ENCODE results near the gene SYCP3.

Gene SYCP3

DNA sequence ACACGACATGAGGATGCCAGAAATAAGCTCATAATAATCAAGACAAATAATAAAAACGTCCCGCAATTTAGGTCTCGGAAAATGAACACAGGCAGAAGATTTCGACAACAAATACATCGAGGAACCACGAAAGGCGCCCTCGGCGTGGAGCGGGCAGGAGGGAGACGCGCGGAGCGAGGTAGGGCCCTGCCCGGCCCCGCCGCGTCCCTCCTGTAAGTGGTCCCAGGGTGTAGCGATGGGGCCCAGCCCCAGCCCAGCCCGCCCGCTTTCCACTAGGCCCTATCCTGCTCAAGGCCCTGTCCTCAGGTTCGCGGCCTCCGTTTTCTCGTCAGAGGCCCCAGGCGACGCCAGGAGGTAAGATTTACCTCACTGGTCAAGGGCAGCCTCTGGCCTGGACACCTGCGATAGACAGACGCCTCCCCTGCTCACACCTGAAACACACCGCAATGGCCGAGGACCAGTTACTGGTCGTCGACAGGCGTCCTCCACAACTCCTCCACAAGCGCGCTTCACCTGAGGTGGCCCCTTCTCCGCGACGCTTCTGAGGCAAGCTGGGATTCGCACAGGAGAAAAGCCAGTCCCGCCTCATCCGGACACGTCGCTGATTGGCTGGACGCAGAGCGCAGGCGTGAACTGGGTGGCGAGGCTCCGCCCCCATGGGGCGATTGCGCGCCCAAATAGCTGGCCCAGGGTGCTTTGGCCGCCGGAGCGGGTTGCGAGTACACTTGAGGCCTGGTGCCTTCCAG is at the start of gene SYCP3:
Gene SYCP3, minus strand, starts transcription at position 543 of the 746 bp plus-strand sequence. CDS start 1,527 bp downstream, outside the sequence.
- Histone ChIP-seq H3K4me3 (ENCODE audit: low read depth, low read length) (no peak within 1 kb of the TSS), H3K4me1 (ENCODE audit: control insufficient read depth, insufficient read depth, low read length) (no peaks in the 10 kb centered on the region), H3K36me3 (ENCODE audit: control insufficient read depth, insufficient read depth, low read length) (peaks cover 7% of the 10 kb centered on the region), H3K9ac (ENCODE audit: low read length) (no peak within 1 kb of the TSS), H3K9me3 (ENCODE audit: control insufficient read depth, insufficient read depth, low read depth, low read length) (no peaks in the 10 kb centered on the region), H3K27ac (ENCODE audit: low read depth, low read length) (no peak within 1 kb of the TSS), H3K27me3 (ENCODE audit: control insufficient read depth, insufficient read depth, low read length) (no peaks in the 10 kb centered on the region)

GRCh38 chr12:101785671-101786070 is 46.4 kb upstream of the SYCP3 start:
- Histone ChIP-seq H3K9ac (ENCODE audit: low read length) (no peak overlapping the region), H3K36me3 (ENCODE audit: control insufficient read depth, insufficient read depth, low read length) (peaks cover 39% of the 10 kb centered on the region), H3K27ac (ENCODE audit: low read depth, low read length) (no peak overlapping the region), H3K4me3 (ENCODE audit: low read depth, low read length) (no peak overlapping the region), H3K27me3 (ENCODE audit: control insufficient read depth, insufficient read depth, low read length) (no peaks in the 10 kb centered on the region), H3K9me3 (ENCODE audit: control insufficient read depth, insufficient read depth, low read depth, low read length) (no peaks in the 10 kb centered on the region), H3K4me1 (ENCODE audit: control insufficient read depth, insufficient read depth, low read length) (no peaks in the 10 kb centered on the region)

DNA sequence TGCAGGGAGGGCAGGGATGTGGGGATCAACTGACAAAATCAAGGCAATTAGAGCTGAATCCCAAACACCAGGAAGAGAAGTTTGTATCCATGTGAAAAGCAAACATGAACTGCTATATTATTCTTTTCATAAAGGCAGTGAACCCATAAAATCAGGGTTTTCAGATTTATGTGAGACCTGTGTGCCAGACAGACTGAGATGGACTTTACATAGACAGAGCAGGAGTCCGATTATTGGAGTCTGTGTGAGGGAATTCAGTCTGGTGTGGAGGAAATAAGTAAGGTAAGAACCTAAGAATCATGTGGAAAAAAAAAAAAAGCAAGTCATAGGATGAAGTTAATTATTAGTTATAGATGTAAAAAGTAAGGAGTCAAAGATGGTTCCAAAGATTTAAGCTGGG is 45.1 kb upstream of the SYCP3 start:
- Histone ChIP-seq H3K27me3 (ENCODE audit: control insufficient read depth, insufficient read depth, low read length) (no peaks in the 10 kb centered on the region), H3K9ac (ENCODE audit: low read length) (no peak overlapping the region), H3K4me3 (ENCODE audit: low read depth, low read length) (no peak overlapping the region), H3K4me1 (ENCODE audit: control insufficient read depth, insufficient read depth, low read length) (no peaks in the 10 kb centered on the region), H3K36me3 (ENCODE audit: control insufficient read depth, insufficient read depth, low read length) (peaks cover 40% of the 10 kb centered on the region), H3K27ac (ENCODE audit: low read depth, low read length) (no peak overlapping the region), H3K9me3 (ENCODE audit: control insufficient read depth, insufficient read depth, low read depth, low read length) (no peaks in the 10 kb centered on the region)

DNA sequence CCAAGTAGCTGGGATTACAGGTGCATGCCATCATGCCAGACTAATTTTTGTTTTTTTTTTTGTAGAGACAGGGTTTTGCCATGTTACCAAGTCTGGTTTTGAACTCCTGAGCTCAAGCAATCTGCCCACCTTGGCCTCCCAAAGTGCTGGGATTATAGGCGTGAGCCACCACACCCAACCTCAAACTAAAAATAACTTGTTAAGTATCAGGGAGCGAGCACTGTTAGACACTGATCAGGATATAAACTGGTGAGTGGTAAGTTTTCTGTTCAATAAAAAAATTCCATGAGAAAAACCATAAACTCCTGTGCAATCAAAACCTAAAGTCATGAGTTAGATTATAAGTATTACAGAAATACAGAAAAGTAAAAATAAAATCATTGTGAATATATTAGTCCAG is 44.6 kb upstream of the SYCP3 start:
- Histone ChIP-seq H3K36me3 (ENCODE audit: control insufficient read depth, insufficient read depth, low read length) (peaks cover 40% of the 10 kb centered on the region; the same call in 1 of the 2 replicates), H3K9me3 (ENCODE audit: control insufficient read depth, insufficient read depth, low read depth, low read length) (no peaks in the 10 kb centered on the region), H3K9ac (ENCODE audit: low read length) (no peak overlapping the region), H3K27me3 (ENCODE audit: control insufficient read depth, insufficient read depth, low read length) (no peaks in the 10 kb centered on the region), H3K4me3 (ENCODE audit: low read depth, low read length) (no peak overlapping the region), H3K27ac (ENCODE audit: low read depth, low read length) (no peak overlapping the region), H3K4me1 (ENCODE audit: control insufficient read depth, insufficient read depth, low read length) (no peaks in the 10 kb centered on the region)

DNA sequence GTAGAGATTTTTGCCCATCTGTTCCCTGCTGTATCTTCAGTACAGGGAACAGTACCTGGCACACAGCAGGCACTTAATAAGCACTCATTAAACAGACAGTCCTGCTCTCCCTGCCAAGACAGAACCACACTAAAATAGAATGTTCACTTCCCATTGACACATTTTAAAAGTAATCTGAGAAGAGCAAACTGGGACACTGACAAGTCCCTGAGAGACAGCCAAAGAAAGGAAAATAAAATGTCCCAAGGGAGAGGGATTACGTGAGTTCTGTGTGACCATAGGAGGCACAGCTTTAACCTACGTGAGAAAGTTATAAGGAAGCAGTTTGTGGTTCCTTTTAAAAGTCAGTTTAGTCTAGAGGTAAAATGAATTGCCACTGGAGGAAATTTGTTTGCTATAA is 43.9 kb upstream of the SYCP3 start:
- Histone ChIP-seq H3K9ac (ENCODE audit: low read length) (no peak overlapping the region), H3K36me3 (ENCODE audit: control insufficient read depth, insufficient read depth, low read length) (peaks cover 34% of the 10 kb centered on the region; the same call in 1 of the 2 replicates), H3K4me3 (ENCODE audit: low read depth, low read length) (no peak overlapping the region), H3K27ac (ENCODE audit: low read depth, low read length) (no peak overlapping the region), H3K9me3 (ENCODE audit: control insufficient read depth, insufficient read depth, low read depth, low read length) (no peaks in the 10 kb centered on the region), H3K4me1 (ENCODE audit: control insufficient read depth, insufficient read depth, low read length) (no peaks in the 10 kb centered on the region), H3K27me3 (ENCODE audit: control insufficient read depth, insufficient read depth, low read length) (no peaks in the 10 kb centered on the region)

DNA sequence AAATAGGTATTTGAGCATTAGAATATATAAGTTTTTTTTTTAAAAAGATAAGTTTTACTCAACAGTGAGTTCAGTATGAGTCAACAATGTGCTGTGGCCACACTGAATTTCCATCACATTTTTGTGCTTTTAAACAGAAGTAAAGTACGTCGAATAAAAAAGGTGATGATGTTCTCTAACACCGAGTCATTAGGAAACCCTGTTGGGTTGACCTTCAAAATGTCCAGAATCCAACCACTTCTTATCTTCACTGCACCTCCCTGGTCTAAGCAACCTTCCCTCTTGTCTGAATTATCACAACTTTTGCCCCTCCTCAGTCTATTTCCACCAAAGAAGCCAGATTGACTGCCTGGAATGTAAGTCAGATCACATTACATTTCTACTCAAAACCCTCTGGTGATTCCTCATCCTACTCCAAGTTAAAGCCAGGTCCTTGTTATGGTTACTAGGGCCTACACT is 43.0 kb upstream of the SYCP3 start:
- peaks cover 39% of the 10 kb centered on the region; the same call in 1 of the 2 replicates for H3K36me3 ChIP-seq (ENCODE audit: control insufficient read depth, insufficient read depth, low read length)
- H3K9me3 ChIP-seq (ENCODE audit: control insufficient read depth, insufficient read depth, low read depth, low read length), result no peaks in the 10 kb centered on the region
- H3K27me3 ChIP-seq (ENCODE audit: control insufficient read depth, insufficient read depth, low read length), result no peaks in the 10 kb centered on the region
- H3K27ac ChIP-seq (ENCODE audit: low read depth, low read length), result no peak overlapping the region
- H3K9ac ChIP-seq (ENCODE audit: low read length), result no peak overlapping the region
- no peaks in the 10 kb centered on the region for H3K4me1 ChIP-seq (ENCODE audit: control insufficient read depth, insufficient read depth, low read length)
- no peak overlapping the region for H3K4me3 ChIP-seq (ENCODE audit: low read depth, low read length)

GRCh38 chr12:101781834-101782233 is 42.6 kb upstream of the SYCP3 start:
- no peak overlapping the region for H3K27ac ChIP-seq (ENCODE audit: low read depth, low read length)
- no peaks in the 10 kb centered on the region for H3K9me3 ChIP-seq (ENCODE audit: control insufficient read depth, insufficient read depth, low read depth, low read length)
- peaks cover 43% of the 10 kb centered on the region; the same call in 1 of the 2 replicates for H3K36me3 ChIP-seq (ENCODE audit: control insufficient read depth, insufficient read depth, low read length)
- H3K9ac ChIP-seq (ENCODE audit: low read length), result no peak overlapping the region
- H3K4me3 ChIP-seq (ENCODE audit: low read depth, low read length), result no peak overlapping the region
- no peaks in the 10 kb centered on the region for H3K4me1 ChIP-seq (ENCODE audit: control insufficient read depth, insufficient read depth, low read length)
- H3K27me3 ChIP-seq (ENCODE audit: control insufficient read depth, insufficient read depth, low read length), result no peaks in the 10 kb centered on the region

- H3K27me3 ChIP-seq (ENCODE audit: control insufficient read depth, insufficient read depth, low read length), result no peaks in the 10 kb centered on the region
- peaks cover 46% of the 10 kb centered on the region; the same call in 1 of the 2 replicates for H3K36me3 ChIP-seq (ENCODE audit: control insufficient read depth, insufficient read depth, low read length)
- H3K9me3 ChIP-seq (ENCODE audit: control insufficient read depth, insufficient read depth, low read depth, low read length), result no peaks in the 10 kb centered on the region
- no peak overlapping the region for H3K4me3 ChIP-seq (ENCODE audit: low read depth, low read length)
- H3K9ac ChIP-seq (ENCODE audit: low read length), result no peak overlapping the region
- H3K27ac ChIP-seq (ENCODE audit: low read depth, low read length), result no peak overlapping the region
- H3K4me1 ChIP-seq (ENCODE audit: control insufficient read depth, insufficient read depth, low read length), result no peaks in the 10 kb centered on the region
These were observed 41.3 kb upstream of the SYCP3 start for GRCh38 chr12:101780599-101780998.

- Histone ChIP-seq H3K27ac (ENCODE audit: low read depth, low read length) (no peak overlapping the region), H3K36me3 (ENCODE audit: control insufficient read depth, insufficient read depth, low read length) (peaks cover 40% of the 10 kb centered on the region; the same call in 1 of the 2 replicates), H3K9me3 (ENCODE audit: control insufficient read depth, insufficient read depth, low read depth, low read length) (no peaks in the 10 kb centered on the region), H3K4me3 (ENCODE audit: low read depth, low read length) (no peak overlapping the region), H3K27me3 (ENCODE audit: control insufficient read depth, insufficient read depth, low read length) (no peaks in the 10 kb centered on the region), H3K4me1 (ENCODE audit: control insufficient read depth, insufficient read depth, low read length) (no peaks in the 10 kb centered on the region), H3K9ac (ENCODE audit: low read length) (no peak overlapping the region)
These were observed 40.4 kb upstream of the SYCP3 start for GRCh38 chr12:101779626-101780025.

- Histone ChIP-seq H3K4me3 (ENCODE audit: low read depth, low read length) (no peak overlapping the region), H3K27me3 (ENCODE audit: control insufficient read depth, insufficient read depth, low read length) (no peaks in the 10 kb centered on the region), H3K27ac (ENCODE audit: low read depth, low read length) (no peak overlapping the region), H3K9ac (ENCODE audit: low read length) (no peak overlapping the region), H3K9me3 (ENCODE audit: control insufficient read depth, insufficient read depth, low read depth, low read length) (no peaks in the 10 kb centered on the region), H3K4me1 (ENCODE audit: control insufficient read depth, insufficient read depth, low read length) (no peaks in the 10 kb centered on the region), H3K36me3 (ENCODE audit: control insufficient read depth, insufficient read depth, low read length) (peaks cover 38% of the 10 kb centered on the region; the same call in 1 of the 2 replicates)
These were observed 39.9 kb upstream of the SYCP3 start for GRCh38 chr12:101779200-101779599.

DNA sequence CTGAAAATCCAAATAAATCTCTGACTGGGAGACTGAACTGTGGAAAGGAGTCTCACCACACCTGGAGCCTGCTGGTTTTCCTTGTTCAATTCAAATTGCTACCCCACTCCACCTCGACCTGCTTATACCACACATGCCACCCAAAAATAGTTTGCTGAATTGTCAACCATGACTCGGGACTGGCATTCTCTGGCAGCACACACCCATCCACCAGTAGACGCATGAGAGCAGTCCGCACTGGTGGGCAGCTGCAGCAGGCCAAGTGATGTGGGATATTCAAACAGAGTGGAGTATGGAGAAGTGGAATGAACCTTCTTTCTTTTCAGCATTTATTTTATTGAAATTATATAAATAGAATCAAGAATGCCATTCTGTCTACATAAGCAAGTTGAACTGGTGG is 38.7 kb upstream of the SYCP3 start:
- Histone ChIP-seq H3K27me3 (ENCODE audit: control insufficient read depth, insufficient read depth, low read length) (no peaks in the 10 kb centered on the region), H3K4me3 (ENCODE audit: low read depth, low read length) (no peak overlapping the region), H3K36me3 (ENCODE audit: control insufficient read depth, insufficient read depth, low read length) (peaks cover 35% of the 10 kb centered on the region; the same call in 1 of the 2 replicates), H3K4me1 (ENCODE audit: control insufficient read depth, insufficient read depth, low read length) (no peaks in the 10 kb centered on the region), H3K9me3 (ENCODE audit: control insufficient read depth, insufficient read depth, low read depth, low read length) (no peaks in the 10 kb centered on the region), H3K27ac (ENCODE audit: low read depth, low read length) (no peak overlapping the region), H3K9ac (ENCODE audit: low read length) (no peak overlapping the region)
